ENCODE results near the gene CCT5.
"Not testable (repeated sequence)": the region's sequence is repeated elsewhere in the genome, so short reads cannot be mapped to it uniquely, and the experiment has no call there.

CCT5 gene

DNA sequence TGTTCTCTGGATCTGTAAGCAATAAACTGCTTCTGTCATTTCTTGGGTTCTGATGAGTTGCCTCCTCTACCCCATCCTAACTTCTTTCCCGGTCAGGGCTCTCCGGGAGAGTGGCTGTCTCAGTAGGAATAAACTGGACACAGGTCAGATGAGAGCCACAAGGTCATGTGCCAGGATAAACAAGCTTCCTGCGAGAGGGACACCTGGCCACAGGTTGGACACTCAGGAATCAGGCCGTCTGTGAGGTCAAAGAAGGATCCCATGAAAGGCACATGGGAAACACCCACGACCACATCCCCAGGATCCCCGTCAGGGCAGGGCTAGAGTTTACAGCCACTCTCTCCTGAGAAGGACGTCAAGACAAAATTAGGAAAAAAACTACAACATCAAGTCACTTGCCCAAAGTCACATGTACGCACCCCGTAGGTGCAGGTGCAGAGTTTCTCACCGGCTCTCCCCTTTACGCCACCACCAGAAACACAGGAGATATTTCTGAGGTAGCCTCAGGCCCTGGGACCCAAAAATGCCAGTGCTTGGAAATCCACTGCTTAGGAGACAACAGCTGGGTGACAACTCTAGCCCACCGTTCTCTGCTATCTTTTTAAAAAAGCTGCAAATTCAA is 28.7 kb downstream of the CCT5 start:
- DNase-seq: no peak

DNA sequence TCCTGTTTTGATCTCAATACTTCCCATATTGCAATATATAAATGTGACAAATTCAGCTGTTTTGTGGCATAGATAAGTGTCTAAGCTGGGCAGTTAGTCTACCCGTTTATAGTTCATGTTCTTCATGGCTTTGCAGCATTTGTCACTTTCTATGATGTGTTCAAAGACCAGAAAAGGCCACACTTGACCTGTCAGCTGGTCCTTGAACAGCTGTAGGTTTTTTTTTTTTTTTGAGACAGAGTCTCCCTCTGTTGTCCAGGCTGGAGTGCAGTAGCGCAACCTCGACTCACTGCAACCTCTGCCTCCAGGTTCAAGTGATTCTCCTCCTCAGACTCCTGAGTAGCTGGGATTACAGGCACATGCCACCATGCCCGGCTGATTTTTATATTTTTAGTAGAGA is 29.2 kb downstream of the CCT5 start:
- DNase-seq: no peak

- DNase-seq: no peak
Observed at GRCh38 chr5:10279925-10280720, 30.0 kb downstream of the CCT5 start.

- DNase-seq: no peak
Observed at GRCh38 chr5:10283927-10284635, 34.0 kb downstream of the CCT5 start.

GRCh38 chr5:10285362-10285761 is 35.3 kb downstream of the CCT5 start:
- DNase-seq: not testable (repeated sequence)

DNA sequence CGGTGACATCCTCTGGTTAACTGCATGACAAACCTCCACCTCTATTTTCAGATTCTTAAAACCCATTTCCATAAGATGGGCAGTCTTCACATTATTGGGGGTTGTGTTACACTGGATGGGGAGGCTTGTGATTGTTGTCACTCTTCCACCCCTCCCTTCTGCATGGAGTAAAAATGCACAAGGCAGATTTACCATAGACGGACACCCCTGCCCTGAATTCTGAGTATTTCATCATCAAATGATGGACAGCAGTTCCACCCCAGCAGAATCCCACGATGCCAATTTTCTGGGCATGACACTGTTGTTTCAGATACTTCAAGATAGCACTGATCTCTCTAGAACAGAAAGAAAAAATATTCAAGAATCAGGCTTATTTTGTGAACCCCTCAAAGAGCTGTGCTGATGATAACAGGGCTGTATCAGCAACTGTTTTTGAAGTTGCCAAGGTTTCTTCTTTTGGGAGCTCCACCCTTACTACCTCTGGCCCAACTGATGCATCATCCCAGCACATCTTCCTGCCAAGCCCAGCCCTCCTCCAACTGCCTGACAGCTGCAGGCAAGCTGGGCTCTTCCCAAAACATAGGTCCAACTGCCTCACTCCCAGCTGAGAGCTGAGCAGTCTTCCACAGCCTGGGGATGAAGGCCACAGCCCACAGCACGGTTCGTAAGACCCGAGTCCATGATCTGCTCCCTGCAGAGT is 36.2 kb downstream of the CCT5 start:
- no peak for DNase-seq

DNA sequence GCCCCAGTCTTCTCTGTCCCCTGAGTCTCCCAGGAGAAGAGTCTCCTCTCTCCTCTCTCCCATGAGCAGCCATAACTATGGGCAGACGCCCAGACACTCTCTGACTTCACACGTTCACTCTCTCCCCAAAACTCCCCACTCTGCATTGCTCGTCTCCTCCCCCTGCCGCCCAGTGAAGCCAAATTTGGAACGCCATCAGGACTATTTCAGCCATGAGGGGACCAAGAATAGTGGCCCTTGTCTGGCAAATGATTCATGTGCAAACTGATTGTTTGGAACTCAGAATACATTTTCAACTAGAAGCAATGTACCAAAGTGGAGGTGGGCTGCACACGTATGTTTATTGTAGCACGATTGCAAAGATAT is 36.8 kb downstream of the CCT5 start:
- no peak for DNase-seq

GRCh38 chr5:10288592-10289219 is 38.6 kb downstream of the CCT5 start:
- no peak for DNase-seq

DNA sequence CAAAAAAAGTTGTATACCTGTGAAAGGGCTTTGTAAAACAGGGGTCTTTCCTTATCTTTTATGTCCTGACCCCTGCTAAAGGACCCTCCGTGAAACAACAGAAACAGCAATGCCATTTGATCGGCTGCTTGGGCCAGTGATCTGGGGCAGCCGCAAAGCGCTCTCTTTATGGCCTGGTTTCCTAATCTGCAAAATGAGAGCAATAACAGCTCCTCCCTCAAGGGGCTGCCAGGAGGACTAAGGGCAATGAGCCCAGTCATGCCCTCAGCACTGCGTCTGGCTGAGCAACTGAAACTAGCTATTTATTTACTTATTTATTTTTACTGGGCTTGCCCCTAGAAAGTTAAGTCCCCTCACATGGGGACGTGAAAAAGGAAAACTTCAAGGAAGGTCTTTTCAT is 39.3 kb downstream of the CCT5 start:
- no peak for DNase-seq

- DNase-seq: no peak
Observed at GRCh38 chr5:10289991-10290390, 39.9 kb downstream of the CCT5 start.

DNA sequence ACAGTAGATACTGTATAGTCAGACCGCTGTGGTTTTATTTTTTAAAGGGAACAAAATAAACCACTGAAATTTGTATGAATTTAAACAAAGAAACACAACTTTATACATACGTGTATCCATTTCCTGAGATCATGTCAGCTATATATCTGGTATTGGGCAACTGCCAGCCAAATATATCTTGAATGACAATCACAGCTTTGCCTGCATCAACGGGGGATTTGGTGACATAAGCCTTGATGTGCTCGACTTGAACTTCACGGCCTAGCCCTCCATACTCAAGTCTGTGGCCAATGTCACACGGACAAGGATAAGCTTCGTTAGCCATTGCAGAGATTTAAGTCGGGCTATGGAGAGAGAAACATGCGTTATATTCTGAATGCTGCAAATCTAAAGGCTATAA is 40.4 kb downstream of the CCT5 start:
- no peak for DNase-seq

GRCh38 chr5:10291692-10292339 is 41.7 kb downstream of the CCT5 start:
- DNase-seq: no peak

GRCh38 chr5:10293907-10294662 is 44.0 kb downstream of the CCT5 start:
- DNase-seq: no peak

GRCh38 chr5:10295619-10296326 is 45.7 kb downstream of the CCT5 start:
- DNase-seq: no peak

DNA sequence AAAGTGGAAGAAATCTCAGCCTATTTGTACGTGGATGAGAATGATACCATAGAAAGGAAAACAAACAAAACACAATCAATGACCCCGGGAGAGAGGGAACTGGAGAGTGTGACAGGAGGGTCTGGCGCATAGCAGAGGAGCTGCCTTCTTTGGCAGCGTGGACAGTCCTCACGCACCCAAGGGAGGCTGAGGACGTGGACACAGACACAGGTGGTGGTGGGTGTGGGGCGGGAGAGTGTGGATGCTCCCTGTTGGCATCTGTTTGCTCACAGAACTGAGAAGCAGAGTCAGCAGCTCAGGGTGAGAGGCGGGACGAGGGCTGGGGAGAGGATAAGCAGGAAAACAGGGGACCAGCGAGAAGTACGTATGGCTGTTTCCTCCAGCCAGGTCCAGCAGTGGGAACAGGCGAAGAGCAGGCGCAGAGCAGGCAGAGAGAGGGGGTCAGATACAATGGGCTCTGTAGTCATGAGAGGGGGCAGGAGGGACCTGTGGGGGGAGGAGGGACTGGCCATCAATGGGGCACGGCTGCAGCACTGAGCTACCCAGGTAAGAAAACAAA is 47.6 kb downstream of the CCT5 start:
- no peak for DNase-seq

DNA sequence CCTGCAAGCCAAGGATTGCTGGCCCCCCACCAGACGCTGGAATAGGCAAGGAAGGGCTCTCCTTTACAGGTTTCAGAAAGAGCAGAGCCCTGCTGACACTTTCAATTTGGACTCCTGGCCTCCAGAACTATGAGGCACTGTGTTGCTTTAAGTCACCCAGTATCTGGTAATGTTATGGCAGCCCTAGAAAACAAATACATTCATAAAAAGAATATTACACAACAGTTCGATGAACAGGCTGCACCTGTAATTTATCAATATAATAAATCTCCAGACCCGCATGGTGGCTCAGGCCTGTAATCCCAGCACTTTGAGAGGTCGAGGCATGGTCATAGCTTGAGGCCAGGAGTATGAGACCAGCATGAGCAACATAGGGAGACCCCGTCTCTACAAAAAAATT is 50.2 kb downstream of the CCT5 start:
- no peak for DNase-seq

GRCh38 chr5:10301266-10301665 is 51.2 kb downstream of the CCT5 start:
- no peak for DNase-seq

GRCh38 chr5:10301842-10302610 is 51.9 kb downstream of the CCT5 start:
- no peak for DNase-seq

- no peak for DNase-seq
Observed at GRCh38 chr5:10303201-10303600, 53.1 kb downstream of the CCT5 start.

- no peak for DNase-seq
Observed at GRCh38 chr5:10303699-10304170, 53.7 kb downstream of the CCT5 start.
